GM12878 (cell line): ENCODE data around the gene GCSAM. TPM values are rescaled to one million over a fixed set of nuclear protein-coding genes. Genes with fewer than 3 reads are reported as not detected.
A peak's percentile ranks its signal among the peaks of the same experiment; 100 is the strongest.

Experiments used
- ATAC-seq: fragments of 200-7000 bp; cut with Tn5 transposase; 3 replicates; pipeline ENCODE4 v1.9.1; 2020; ENCODE audit warnings: mild to moderate bottlenecking, moderate library complexity
- BruUV-seq: library from RNA; stranded (reverse); fragments of 400-500 nt; replicated peaks from 2 replicates; lab custom pipeline; 2021; lab: Mats Ljungman, UMichigan
- CTCF ChIA-PET: fragments of 300-600 bp; sonication (Branson Sonifier 250); formaldehyde crosslinking; extraction: SDS; loops from one replicate; lab custom pipeline; 2021; ENCODE audit warnings: inconsistent platforms; lab: Yijun Ruan, JAX
- POLR2A ChIA-PET: fragments of 350-600 bp; formaldehyde crosslinking; extraction: SDS; loops from one replicate; lab custom pipeline; 2021; ENCODE audit warnings: inconsistent platforms; lab: Charles Lee
- RAD21 ChIA-PET: fragments of 300-600 bp; sonication (Branson Sonifier 250); formaldehyde crosslinking; loops from one replicate; lab custom pipeline; 2023; ENCODE audit warnings: antibody characterized with exemption; ENCODE audit not compliant: unreplicated experiment; lab: Charles Lee
- SMC1A ChIA-PET: fragments of 300-600 bp; sonication (Branson Sonifier 250); formaldehyde crosslinking; loops from one replicate; lab custom pipeline; 2023; ENCODE audit not compliant: unreplicated experiment, uncharacterized antibody; lab: Charles Lee
- DNase-seq: peaks from one replicate; pipeline ENCODE4 v3.0.0-alpha.2; 2011; ENCODE audit warnings: low read depth, low spot score
- FAIRE-seq: peaks from 3 replicates; lab custom pipeline; 2011; peaks lifted over from hg19 to GRCh38; lab: Jason Lieb, UNC
- H2AFZ ChIP-seq: 2 replicates; pipeline ENCODE4 v1.6.0; 2011; ENCODE audit warnings: low read depth, low read length, control low read depth; ENCODE audit not compliant: control insufficient read depth
- H3K27ac ChIP-seq: 2 replicates; pipeline ENCODE4 v1.5.1; 2011; ENCODE audit warnings: control low read depth; ENCODE audit not compliant: control insufficient read depth, insufficient read depth
- H3K27me3 ChIP-seq, 2 experiments: replicated peaks in 1 of 2; 2 replicates each; pipeline versions ENCODE4 v1.6.0 to v1.6.1; 2011; ENCODE audit warnings: low read length in 1 of 2; ENCODE audit not compliant: control insufficient read depth in 2 of 2, insufficient read depth in 2 of 2
- H3K36me3 ChIP-seq, 2 experiments: 2 replicates each; pipeline ENCODE4 v1.5.1; 2011; ENCODE audit warnings: low read length in 1 of 2; ENCODE audit not compliant: control insufficient read depth in 2 of 2, insufficient read depth in 2 of 2
- H3K4me1 ChIP-seq: 2 replicates; pipeline ENCODE4 v1.6.1; 2011; ENCODE audit warnings: mild to moderate bottlenecking, low read length, moderate library complexity, mixed read lengths; ENCODE audit not compliant: control insufficient read depth, insufficient read depth
- H3K4me2 ChIP-seq: 2 replicates; pipeline ENCODE4 v1.6.0; 2011; ENCODE audit warnings: control low read depth; ENCODE audit not compliant: control insufficient read depth, insufficient read depth
- H3K4me3 ChIP-seq: fragments of 200-600 bp; sonication (generic); 2 replicates; pipeline ENCODE4 v1.5.1; 2016
- H3K79me2 ChIP-seq: 2 replicates; pipeline ENCODE4 v1.6.0; 2011; ENCODE audit warnings: low read length; ENCODE audit not compliant: control insufficient read depth, insufficient read depth
- H3K9ac ChIP-seq: 2 replicates; pipeline ENCODE4 v1.8.0; 2011; ENCODE audit warnings: low read length, control low read depth, mixed read lengths; ENCODE audit not compliant: control insufficient read depth, insufficient read depth
- H3K9me3 ChIP-seq: replicated peaks from 3 replicates; pipeline ENCODE4 v1.5.1; 2011; ENCODE audit warnings: mild to moderate bottlenecking, low read length; ENCODE audit not compliant: control insufficient read depth, insufficient read depth
- H4K20me1 ChIP-seq: 2 replicates; pipeline ENCODE4 v1.6.0; 2011; ENCODE audit not compliant: control insufficient read depth, insufficient read depth
- ATF7 ChIP-seq: fragments of 450-650 bp; IDR thresholded peaks from 2 replicates; pipeline ENCODE4 v1.6.1; 2016; ENCODE audit warnings: low read depth, mild to moderate bottlenecking
- CBFB ChIP-seq: IDR thresholded peaks from 2 replicates; pipeline ENCODE4 v1.6.1; 2016; ENCODE audit warnings: antibody characterized with exemption, low read depth
- CREM ChIP-seq: IDR thresholded peaks from 2 replicates; pipeline ENCODE4 v1.6.1; 2014; ENCODE audit warnings: antibody characterized with exemption, low read depth
- JUNB ChIP-seq: IDR thresholded peaks from 2 replicates; pipeline ENCODE4 v1.6.1; 2016; ENCODE audit warnings: antibody characterized with exemption, mild to moderate bottlenecking
- KAT2A ChIP-seq: conservative IDR thresholded peaks from 2 replicates; pipeline ENCODE4 v1.6.1; 2011; ENCODE audit warnings: low read depth, low read length; ENCODE audit not compliant: control insufficient read depth
- NFIC ChIP-seq: IDR thresholded peaks from 2 replicates; pipeline ENCODE4 v1.6.1; 2012; ENCODE audit warnings: low read depth, mild to moderate bottlenecking, inconsistent platforms, low read length, moderate library complexity
- RUNX3 ChIP-seq: IDR thresholded peaks from 2 replicates; pipeline ENCODE4 v1.6.1; 2012; ENCODE audit warnings: low read length, inconsistent platforms
- SIN3A ChIP-seq: IDR thresholded peaks from 2 replicates; pipeline ENCODE4 v1.6.1; 2012; ENCODE audit warnings: low read depth, low read length, improper control_type of control experiment
- SREBF2 ChIP-seq: IDR thresholded peaks from 2 replicates; pipeline ENCODE4 v1.6.1; 2012; ENCODE audit warnings: mild to moderate bottlenecking, low read length
- WGBS: methylation state at CpG from one replicate; pipeline ENCODE4 v1.1.6; 2016; ENCODE audit warnings: low lambda C conversion rate; ENCODE audit not compliant: insufficient replicate concordance, insufficient coverage; ENCODE audit errors: missing lambda C conversion rate; 5-methylcytosine and 5-hydroxymethylcytosine counted together
- in situ Hi-C: fragments of 300-500 bp; cut with MboI; formaldehyde crosslinking; loops from 9 replicates; pipeline ENCODE4 v1.14.3; 2018; ENCODE audit warnings: mixed read lengths
- intact Hi-C: fragments of 100-400 bp; cut with micrococcal nuclease; formaldehyde crosslinking; loops from one replicate; pipeline ENCODE4 v1.14.2; 2022; ENCODE audit not compliant: unreplicated experiment
- polyA plus RNA-seq, 11 experiments: library from polyadenylated mRNA; depleted of rRNA in 4 of 11; unstranded in 6 of 11; stranded (reverse) in 5 of 11; fragments of >200 nt; fragmentation: Nextera tagmentation in 4 of 11; fragmentation: Illumina TruSeq in 1 of 11; extraction: Ambion mirVana in 4 of 11; extraction: Trizol in 1 of 11; gene quantifications; 1 replicate in 1 of 11; 2 replicates in 10 of 11; pipeline versions ENCODE4 v1.2.1 to v1.2.3, GENCODE V29; 2011 to 2016; ENCODE audit warnings: inconsistent platforms in 2 of 11, missing spikeins in 2 of 11, low read depth in 1 of 11
- total RNA-seq, 4 experiments: library from RNA; depleted of rRNA in 3 of 4; stranded (reverse); fragments of >200 nt in 3 of 4; fragmentation: Illumina TruSeq in 1 of 4; extraction: Trizol in 1 of 4; gene quantifications; 2 replicates each; pipeline versions ENCODE4 v1.2.1 to v1.2.3, GENCODE V29; 2013 to 2021
- TF ChIP-seq, protein P1 (sequence below): fragments of 450-650 bp; IDR thresholded peaks from 2 replicates; pipeline ENCODE4 v1.6.1; 2016; ENCODE audit warnings: mild to moderate bottlenecking

GCSAM gene
- total and polyA plus RNA-seq, 10 of the 15 experiments (the other 5 are each of a cell fraction or from before 2014, with no cell fraction given): 81.5 to 407 (median 107) TPM

DNA sequence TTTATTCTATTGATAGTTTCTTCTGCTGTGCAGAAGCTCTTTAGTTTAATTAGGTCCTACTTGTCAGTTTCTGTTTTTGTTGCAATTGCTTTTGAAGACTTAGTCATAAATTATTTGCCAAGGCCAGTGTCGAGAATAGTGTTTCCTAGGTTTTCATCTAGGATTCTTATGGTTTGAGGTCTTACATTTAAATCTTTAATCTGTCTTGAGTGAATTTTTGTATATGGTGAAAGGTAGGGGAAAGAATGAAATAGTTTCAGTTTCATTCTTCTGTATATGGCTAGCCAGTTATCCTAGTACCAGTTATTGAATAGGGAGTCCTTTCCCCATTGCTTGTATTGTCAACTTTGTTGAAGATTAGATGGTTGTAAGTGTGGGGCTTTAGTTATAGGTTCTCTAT lies 10.6 kb upstream of the GCSAM start (continued):
- no peak for TF ChIP-seq SIN3A
- TF ChIP-seq SREBF2: no peak

DNA sequence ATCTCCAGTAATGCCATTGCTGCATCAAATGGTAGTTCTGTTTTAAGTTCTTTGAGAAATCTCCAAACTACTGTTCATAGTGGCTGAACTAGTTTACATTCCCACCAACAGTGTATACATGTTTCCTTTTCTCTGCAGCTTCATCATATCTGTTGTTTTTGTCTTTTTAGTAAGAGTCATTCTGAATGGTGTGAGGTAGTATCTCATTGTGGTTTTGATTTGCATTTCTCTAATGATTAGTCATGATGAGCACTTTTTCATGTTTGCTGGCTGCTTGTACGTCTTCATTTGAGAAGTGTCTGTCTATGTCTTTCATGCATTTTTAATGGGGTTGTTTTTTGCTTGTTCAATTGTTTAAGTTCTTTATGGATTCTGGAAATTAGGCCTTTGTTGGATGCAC lies 10.2 kb upstream of the GCSAM start:
- in situ Hi-C loops (no loop called here), intact Hi-C loops (no loop called here)
- WGBS: 0% methylated on average over 1 of the region's 1 CpG
- FAIRE-seq (peak; percentile 78), ATAC-seq (peak; percentile 83), DNase-seq (no peak)
- H3K79me2 ChIP-seq: no peaks in the 10 kb centered on the region
- H4K20me1 ChIP-seq: no peaks in the 10 kb centered on the region
- POLR2A ChIA-PET: no interaction called here
- H3K36me3 ChIP-seq: no peaks in the 10 kb centered on the region
- no TSS peak for BruUV-seq
- no peak overlapping the region for H2AFZ ChIP-seq
- no peak overlapping the region for H3K4me2 ChIP-seq
- SMC1A ChIA-PET: no interaction called here
- H3K27me3 ChIP-seq: no peaks in the 10 kb centered on the region
- no peak overlapping the region for H3K4me3 ChIP-seq
- peaks cover 2% of the 10 kb centered on the region; the same call in 2 of the 3 replicates for H3K9me3 ChIP-seq
- H3K27ac ChIP-seq: no peak overlapping the region
- TF ChIP-seq, protein P1, sequence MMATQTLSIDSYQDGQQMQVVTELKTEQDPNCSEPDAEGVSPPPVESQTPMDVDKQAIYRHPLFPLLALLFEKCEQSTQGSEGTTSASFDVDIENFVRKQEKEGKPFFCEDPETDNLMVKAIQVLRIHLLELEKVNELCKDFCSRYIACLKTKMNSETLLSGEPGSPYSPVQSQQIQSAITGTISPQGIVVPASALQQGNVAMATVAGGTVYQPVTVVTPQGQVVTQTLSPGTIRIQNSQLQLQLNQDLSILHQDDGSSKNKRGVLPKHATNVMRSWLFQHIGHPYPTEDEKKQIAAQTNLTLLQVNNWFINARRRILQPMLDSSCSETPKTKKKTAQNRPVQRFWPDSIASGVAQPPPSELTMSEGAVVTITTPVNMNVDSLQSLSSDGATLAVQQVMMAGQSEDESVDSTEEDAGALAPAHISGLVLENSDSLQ: peak; percentile 24; the same call in 1 of the 2 replicates
- TF ChIP-seq JUNB (peak; percentile 69), CBFB (no peak), NFIC (0 out of 2 replicates have a peak, but pooled peaks have one; percentile 38), ATF7 (peak; percentile 17; the same call in 1 of the 2 replicates), RUNX3 (peak; percentile 75), KAT2A (no peak), CREM (peak; percentile 41; the same call in 1 of the 2 replicates)
- CTCF ChIA-PET: no interaction called here
- H3K9ac ChIP-seq: no peak overlapping the region
- RAD21 ChIA-PET: interaction anchor here (1.3 kb wide), 1 partner anchor 31 kb away, joined by 5 read pairs; no protein-coding TSS in a partner anchor
- H3K4me1 ChIP-seq: no peaks in the 10 kb centered on the region
